ENCODE measurements around the gene BCORL1.

DNA sequence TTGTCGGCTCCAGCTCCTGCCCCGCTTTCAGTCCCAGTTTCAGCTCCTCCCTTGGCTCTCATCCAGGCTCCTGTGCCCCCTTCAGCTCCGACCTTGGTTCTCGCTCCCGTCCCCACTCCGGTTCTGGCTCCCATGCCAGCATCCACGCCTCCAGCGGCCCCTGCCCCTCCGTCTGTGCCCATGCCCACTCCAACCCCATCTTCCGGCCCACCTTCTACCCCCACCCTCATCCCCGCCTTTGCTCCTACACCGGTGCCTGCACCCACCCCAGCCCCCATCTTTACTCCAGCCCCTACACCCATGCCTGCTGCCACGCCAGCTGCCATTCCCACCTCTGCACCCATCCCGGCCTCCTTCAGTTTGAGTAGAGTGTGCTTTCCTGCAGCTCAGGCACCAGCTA lies 31.2 kb downstream of the BCORL1 start:
- TF ChIP-seq CTCF (IDR thresholded peaks at IDR 0.05; ENCODE audit: low read depth, low read length) (no peak), EZH2phosphoT487 (IDR thresholded peaks at IDR 0.05; ENCODE audit: low read depth) (no peak)

All from OCI-LY3 (cell line).